ENCODE results near the gene FAM163B. TPM values are rescaled to one million over a fixed set of nuclear protein-coding genes. Genes with fewer than 3 reads are reported as not detected.
A peak's percentile ranks its signal among the peaks of the same experiment; 100 is the strongest.

Gene FAM163B
- polyA plus RNA-seq, 1 of the 3 experiments (the other 2 are of a cell fraction), result 0.05 TPM

- Histone ChIP-seq H3F3A (replicated peaks; ENCODE audit: insufficient read depth) (no peaks in the 10 kb centered on the region), H3K4me1 (ENCODE audit: control insufficient read depth in 1 of 2, insufficient read depth in 2 of 2, low read depth in 1 of 2, low read length in 1 of 2) (peaks cover 0 to 77% of the 10 kb centered on the region in 2 experiments; a peak in 2 of 4 replicates), H3K9me2 (no peaks in the 10 kb centered on the region), H3K4me3 (ENCODE audit: low read depth in 2 of 2, low read length in 1 of 2) (no peak overlapping the region), H3K9ac (no peak overlapping the region), H2AFZ (ENCODE audit: low read depth) (no peak overlapping the region), H4K20me1 (ENCODE audit: insufficient read depth) (no peaks in the 10 kb centered on the region), H3K36me3 (replicated peaks in 1 of 2; ENCODE audit: control insufficient read depth in 1 of 2, insufficient read depth in 2 of 2, low read length in 1 of 2) (no peaks in the 10 kb centered on the region), H3K79me2 (ENCODE audit: insufficient read depth) (no peaks in the 10 kb centered on the region), H3K27me3 (ENCODE audit: insufficient read depth) (no peaks in the 10 kb centered on the region), H3K9me3 (no peaks in the 10 kb centered on the region), H3K4me2 (no peak overlapping the region), H3K27ac (ENCODE audit: low read depth in 2 of 2, low read length in 1 of 2) (peak overlapping the region in 1 of 2 experiments; percentile 65; a peak in 2 of 4 replicates)
- no peak for DNase-seq
- TF ChIP-seq RCOR1 (IDR thresholded peaks at IDR 0.05; ENCODE audit: low read length), result no peak
- TF ChIP-seq SMC3 (IDR thresholded peaks at IDR 0.05; ENCODE audit: low read depth, low read length), result no peak
- no peak for TF ChIP-seq REST (IDR thresholded peaks at IDR 0.05; ENCODE audit: low read depth, low read length)
- no peak for TF ChIP-seq EP300 (IDR thresholded peaks at IDR 0.05; ENCODE audit: borderline replicate concordance in 1 of 2, low read depth in 1 of 2, low read length in 1 of 2)
- TF ChIP-seq YY1 (IDR thresholded peaks at IDR 0.05; ENCODE audit: low read depth), result no peak
- no peak for TF ChIP-seq MAX (IDR thresholded peaks at IDR 0.05; ENCODE audit: low read depth)
- TF ChIP-seq TAF1 (IDR thresholded peaks at IDR 0.05; ENCODE audit: borderline replicate concordance, low read depth, low read length), result no peak
- TF ChIP-seq TCF12 (IDR thresholded peaks at IDR 0.05), result no peak
- TF ChIP-seq ELF1 (IDR thresholded peaks at IDR 0.05), result no peak
- no peak for TF ChIP-seq NRF1 (IDR thresholded peaks at IDR 0.05; ENCODE audit: low read depth, low read length)
- no peak for TF ChIP-seq CHD2 (IDR thresholded peaks at IDR 0.05; ENCODE audit: low read length, partially characterized antibody)
- CTCF ChIA-PET, result interaction anchor here (0.6 to 1.7 kb wide), 3 partner anchors 57 to 149 kb away, joined by 3 to 5 read pairs (median 4); no protein-coding TSS in a partner anchor
- WGBS (ENCODE audit: low lambda C conversion rate), result 85% methylated on average over 31 of the region's 34 CpGs
- POLR2A ChIA-PET, result interaction anchor here (1.2 kb wide), 1 partner anchor 63 kb away, joined by 3 read pairs; no protein-coding TSS in a partner anchor
Observed at GRCh38 chr9:133576875-133577736, 32.1 kb downstream of the FAM163B start.

Data from SK-N-SH (cell line).